ENCODE measurements around the gene PRKD2. TPM values are rescaled to one million over a fixed set of nuclear protein-coding genes. Genes with fewer than 3 reads are reported as not detected.

The PRKD2 gene
- total and polyA plus RNA-seq, 2 experiments from 2014 or later, result 15.6 to 37.9 TPM

GRCh38 chr19:46646402-46646801 lies 70.5 kb downstream of the PRKD2 start:
- no peaks in the 10 kb centered on the region for H3K9me2 ChIP-seq (replicated peaks; ENCODE audit: insufficient read depth)
- 84% methylated on average over 3 of the region's 3 CpGs for WGBS (ENCODE audit: low lambda C conversion rate, missing lambda C conversion rate)
- no peak overlapping the region for H2AFZ ChIP-seq
- no peak for TF ChIP-seq EZH2 (IDR thresholded peaks at IDR 0.05; ENCODE audit: borderline replicate concordance)
- no peak for TF ChIP-seq EZH2phosphoT487 (IDR thresholded peaks at IDR 0.05; ENCODE audit: low read depth, severe bottlenecking, unreplicated experiment)
- TF ChIP-seq CTCF (IDR thresholded peaks at IDR 0.05; ENCODE audit: poor library complexity), result no peak
- H3K4me1 ChIP-seq (ENCODE audit: insufficient read depth), result no peaks in the 10 kb centered on the region
- no peaks in the 10 kb centered on the region for H4K20me1 ChIP-seq (ENCODE audit: insufficient read depth, poor library complexity, severe bottlenecking)
- H3K4me2 ChIP-seq, result no peak overlapping the region
- H3K27ac ChIP-seq, result no peak overlapping the region
- no peaks in the 10 kb centered on the region for H3K9me3 ChIP-seq (ENCODE audit: low read depth)
- H3K79me2 ChIP-seq, result no peaks in the 10 kb centered on the region
- peaks cover 25% of the 10 kb centered on the region for H3K27me3 ChIP-seq
- no peak for DNase-seq (ENCODE audit: low spot score)
- no peak overlapping the region for H3K4me3 ChIP-seq
- H3K36me3 ChIP-seq (replicated peaks; ENCODE audit: insufficient read depth, low read depth), result no peaks in the 10 kb centered on the region

GRCh38 chr19:46644720-46645119 lies 72.2 kb downstream of the PRKD2 start:
- Histone ChIP-seq H4K20me1 (ENCODE audit: insufficient read depth, poor library complexity, severe bottlenecking) (no peaks in the 10 kb centered on the region), H3K4me1 (ENCODE audit: insufficient read depth) (peaks cover 6% of the 10 kb centered on the region), H2AFZ (no peak overlapping the region), H3K36me3 (replicated peaks; ENCODE audit: insufficient read depth, low read depth) (no peaks in the 10 kb centered on the region), H3K4me2 (no peak overlapping the region), H3K4me3 (no peak overlapping the region), H3K9me2 (replicated peaks; ENCODE audit: insufficient read depth) (no peaks in the 10 kb centered on the region), H3K27me3 (peaks cover 27% of the 10 kb centered on the region), H3K79me2 (no peaks in the 10 kb centered on the region), H3K27ac (no peak overlapping the region), H3K9me3 (ENCODE audit: low read depth) (no peaks in the 10 kb centered on the region)
- no peak for DNase-seq (ENCODE audit: low spot score)
- 42% methylated on average over 3 of the region's 3 CpGs for WGBS (ENCODE audit: low lambda C conversion rate, missing lambda C conversion rate)
- TF ChIP-seq EZH2 (IDR thresholded peaks at IDR 0.05; ENCODE audit: borderline replicate concordance) (no peak), EZH2phosphoT487 (IDR thresholded peaks at IDR 0.05; ENCODE audit: low read depth, severe bottlenecking, unreplicated experiment) (no peak), CTCF (IDR thresholded peaks at IDR 0.05; ENCODE audit: poor library complexity) (no peak)

GRCh38 chr19:46640656-46641055 lies 76.3 kb downstream of the PRKD2 start:
- no peaks in the 10 kb centered on the region for H4K20me1 ChIP-seq (ENCODE audit: insufficient read depth, poor library complexity, severe bottlenecking)
- peaks cover 16% of the 10 kb centered on the region for H3K27me3 ChIP-seq
- WGBS (ENCODE audit: low lambda C conversion rate, missing lambda C conversion rate), result 68% methylated on average over 2 of the region's 2 CpGs
- no peak for TF ChIP-seq EZH2 (IDR thresholded peaks at IDR 0.05; ENCODE audit: borderline replicate concordance)
- no peak for TF ChIP-seq EZH2phosphoT487 (IDR thresholded peaks at IDR 0.05; ENCODE audit: low read depth, severe bottlenecking, unreplicated experiment)
- no peak for TF ChIP-seq CTCF (IDR thresholded peaks at IDR 0.05; ENCODE audit: poor library complexity)
- H2AFZ ChIP-seq, result no peak overlapping the region
- H3K4me1 ChIP-seq (ENCODE audit: insufficient read depth), result peaks cover 7% of the 10 kb centered on the region
- H3K27ac ChIP-seq, result peak overlapping the region; percentile 27
- H3K4me3 ChIP-seq, result no peak overlapping the region
- H3K9me3 ChIP-seq (ENCODE audit: low read depth), result no peaks in the 10 kb centered on the region
- no peak overlapping the region for H3K4me2 ChIP-seq
- H3K36me3 ChIP-seq (replicated peaks; ENCODE audit: insufficient read depth, low read depth), result no peaks in the 10 kb centered on the region
- H3K9me2 ChIP-seq (replicated peaks; ENCODE audit: insufficient read depth), result no peaks in the 10 kb centered on the region
- H3K79me2 ChIP-seq, result no peaks in the 10 kb centered on the region
- no peak for DNase-seq (ENCODE audit: low spot score)
